ENCODE data around the gene SLC45A3.

- TF ChIP-seq CTCF (conservative IDR thresholded peaks at IDR 0.05; ENCODE audit: low read depth, low read length): no peak
- no peak for TF ChIP-seq MAZ (IDR thresholded peaks at IDR 0.05; ENCODE audit: borderline replicate concordance, low read depth, low read length)
- TF ChIP-seq POLR2A (IDR thresholded peaks at IDR 0.05; ENCODE audit: low read depth, low read length): no peak
- no peak for TF ChIP-seq FOS (IDR thresholded peaks at IDR 0.05; ENCODE audit: low read depth, low read length)
- no peak for TF ChIP-seq RAD21 (IDR thresholded peaks at IDR 0.05; ENCODE audit: low read length)
Observed at GRCh38 chr1:205676597-205676996, 3.7 kb downstream of the SLC45A3 start.

Measured in IMR-90 (cell line).